SU-DHL-6 (cell line): Measurements from ENCODE around the gene MATN3.

Experiments
- H2AFZ ChIP-seq: fragments of 200-600 bp; sonication (generic); 2 replicates; pipeline ENCODE4 v1.6.1; 2014; ENCODE audit warnings: low read depth, mild to moderate bottlenecking, moderate library complexity, mixed read lengths, antibody characterized with exemption, low read length; ENCODE audit not compliant: severe bottlenecking
- H3F3A ChIP-seq: fragments of 200-600 bp; shearing (Covaris generic); 2 replicates; pipeline ENCODE4 v1.6.0; 2016; ENCODE audit warnings: antibody characterized with exemption, mild to moderate bottlenecking; ENCODE audit not compliant: insufficient read depth
- H3K27ac ChIP-seq: fragments of 200-600 bp; sonication (generic); 2 replicates; pipeline ENCODE4 v1.5.1; 2016; ENCODE audit warnings: low read depth, mild to moderate bottlenecking, low read length, moderate library complexity, mixed read lengths
- H3K27me3 ChIP-seq: fragments of 200-600 bp; sonication (generic), shearing (Covaris generic); 2 replicates; pipeline ENCODE4 v1.6.0; 2014; ENCODE audit warnings: mild to moderate bottlenecking, low read length
- H3K36me3 ChIP-seq: fragments of 200-600 bp; sonication (generic); 2 replicates; pipeline ENCODE4 v1.6.1; 2014; ENCODE audit warnings: mild to moderate bottlenecking, low read length, mixed read lengths
- H3K4me2 ChIP-seq: fragments of 300-600, 200-600 bp; shearing (Covaris generic), sonication (generic); 2 replicates; pipeline ENCODE4 v1.6.0; 2014; ENCODE audit warnings: low read length, low read depth, mild to moderate bottlenecking; ENCODE audit not compliant: poor library complexity, severe bottlenecking
- H3K4me3 ChIP-seq: fragments of 200-600 bp; sonication (generic); 2 replicates; pipeline ENCODE4 v1.5.1; 2014; ENCODE audit warnings: antibody characterized with exemption, low read length, mild to moderate bottlenecking, mixed read lengths; ENCODE audit not compliant: insufficient read depth, poor library complexity, severe bottlenecking
- H3K79me2 ChIP-seq: fragments of 200-600 bp; sonication (generic); 2 replicates; pipeline ENCODE4 v1.6.1; 2014; ENCODE audit warnings: mild to moderate bottlenecking, low read length, moderate library complexity; ENCODE audit not compliant: insufficient read depth
- H3K9ac ChIP-seq: fragments of 200-600 bp; sonication (generic); 2 replicates; pipeline ENCODE4 v1.7.0; 2014; ENCODE audit warnings: mild to moderate bottlenecking, low read length
- H3K9me2 ChIP-seq: fragments of 200-600 bp; sonication (generic); replicated peaks from 2 replicates; pipeline ENCODE4 v1.6.1; 2014; ENCODE audit warnings: low read length; ENCODE audit not compliant: insufficient read depth
- H3K9me3 ChIP-seq: fragments of 200-600 bp; sonication (generic); 2 replicates; pipeline ENCODE4 v1.6.1; 2014; ENCODE audit warnings: low read length, mixed read lengths; ENCODE audit not compliant: insufficient read depth
- H4K20me1 ChIP-seq: fragments of 200-600 bp; sonication (generic); 2 replicates; pipeline ENCODE4 v1.6.1; 2014; ENCODE audit warnings: low read depth, mild to moderate bottlenecking, antibody characterized with exemption, low read length, moderate library complexity, mixed read lengths
- CTCF ChIP-seq: fragments of 200-600 bp; sonication (generic); IDR thresholded peaks from one replicate; pipeline ENCODE4 v1.5.1; 2017; ENCODE audit warnings: antibody characterized with exemption, mild to moderate bottlenecking, low read length, moderate library complexity; ENCODE audit not compliant: insufficient read depth, poor library complexity, severe bottlenecking
- EZH2phosphoT487 ChIP-seq: fragments of 200-600 bp; sonication (generic), shearing (Covaris generic); conservative IDR thresholded peaks from 2 replicates; pipeline ENCODE4 v1.6.1; 2018; ENCODE audit warnings: mild to moderate bottlenecking, antibody characterized with exemption, low read length, moderate library complexity, mixed read lengths

The MATN3 gene

GRCh38 chr2:19947184-19947940 is 65.1 kb downstream of the MATN3 start:
- no peak overlapping the region for H3K4me2 ChIP-seq
- H3F3A ChIP-seq, result no peaks in the 10 kb centered on the region
- H3K9ac ChIP-seq, result no peak overlapping the region
- H3K4me3 ChIP-seq, result no peak overlapping the region
- H3K9me3 ChIP-seq, result no peaks in the 10 kb centered on the region
- no peak overlapping the region for H3K27ac ChIP-seq
- H3K27me3 ChIP-seq, result no peaks in the 10 kb centered on the region
- no peaks in the 10 kb centered on the region for H3K36me3 ChIP-seq
- H2AFZ ChIP-seq, result no peak overlapping the region
- H3K9me2 ChIP-seq, result no peaks in the 10 kb centered on the region
- no peak for TF ChIP-seq EZH2phosphoT487
- no peak for TF ChIP-seq CTCF
- H3K79me2 ChIP-seq, result no peaks in the 10 kb centered on the region
- H4K20me1 ChIP-seq, result no peaks in the 10 kb centered on the region

- TF ChIP-seq CTCF (no peak), EZH2phosphoT487 (no peak)
- H4K20me1 ChIP-seq, result no peaks in the 10 kb centered on the region
- H2AFZ ChIP-seq, result no peak overlapping the region
- H3K9me3 ChIP-seq, result no peaks in the 10 kb centered on the region
- H3K79me2 ChIP-seq, result no peaks in the 10 kb centered on the region
- no peaks in the 10 kb centered on the region for H3F3A ChIP-seq
- H3K9ac ChIP-seq, result no peak overlapping the region
- no peaks in the 10 kb centered on the region for H3K27me3 ChIP-seq
- H3K9me2 ChIP-seq, result no peaks in the 10 kb centered on the region
- H3K36me3 ChIP-seq, result no peaks in the 10 kb centered on the region
- H3K4me3 ChIP-seq, result no peak overlapping the region
- no peak overlapping the region for H3K4me2 ChIP-seq
- no peak overlapping the region for H3K27ac ChIP-seq
Observed at GRCh38 chr2:19944205-19944845, 68.1 kb downstream of the MATN3 start.

- no peak overlapping the region for H3K4me2 ChIP-seq
- no peak overlapping the region for H3K9ac ChIP-seq
- H2AFZ ChIP-seq, result no peak overlapping the region
- H3F3A ChIP-seq, result no peaks in the 10 kb centered on the region
- H3K27ac ChIP-seq, result no peak overlapping the region
- H4K20me1 ChIP-seq, result no peaks in the 10 kb centered on the region
- no peaks in the 10 kb centered on the region for H3K36me3 ChIP-seq
- H3K9me3 ChIP-seq, result no peaks in the 10 kb centered on the region
- no peak for TF ChIP-seq EZH2phosphoT487
- no peak for TF ChIP-seq CTCF
- H3K27me3 ChIP-seq, result no peaks in the 10 kb centered on the region
- no peaks in the 10 kb centered on the region for H3K9me2 ChIP-seq
- H3K79me2 ChIP-seq, result no peaks in the 10 kb centered on the region
- no peak overlapping the region for H3K4me3 ChIP-seq
Observed at GRCh38 chr2:19943189-19943588, 69.3 kb downstream of the MATN3 start.
